GM19463 (cell line): ENCODE measurements around the gene LRRC4C.

ENCODE experiments used
- ATAC-seq: cut with Tn5 transposase; IDR thresholded peaks from one replicate; pipeline ENCODE4 v1.9.1; 2021; ENCODE audit warnings: mild to moderate bottlenecking, moderate library complexity; ENCODE audit not compliant: unreplicated experiment

The LRRC4C gene

DNA sequence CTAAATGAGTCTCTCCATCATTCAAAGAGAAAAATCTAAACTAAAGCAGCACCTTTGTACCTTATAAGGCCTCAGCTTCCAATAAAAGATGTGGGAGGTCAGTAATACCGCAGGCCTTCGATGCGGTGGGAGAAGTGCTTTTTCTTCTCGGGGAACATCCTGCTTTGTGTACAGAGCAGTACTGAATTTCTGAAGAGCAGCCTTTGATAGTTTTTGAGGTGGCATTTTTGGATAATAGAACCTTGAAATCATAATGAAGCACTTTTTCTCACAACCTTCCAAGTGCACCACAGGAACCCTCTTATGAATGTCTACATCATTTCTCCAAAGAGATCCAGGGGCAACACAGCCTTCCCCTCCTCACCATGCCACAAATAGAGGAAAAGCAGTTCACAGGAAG lies 39.6 kb downstream of the LRRC4C start:
- ATAC-seq = no peak

DNA sequence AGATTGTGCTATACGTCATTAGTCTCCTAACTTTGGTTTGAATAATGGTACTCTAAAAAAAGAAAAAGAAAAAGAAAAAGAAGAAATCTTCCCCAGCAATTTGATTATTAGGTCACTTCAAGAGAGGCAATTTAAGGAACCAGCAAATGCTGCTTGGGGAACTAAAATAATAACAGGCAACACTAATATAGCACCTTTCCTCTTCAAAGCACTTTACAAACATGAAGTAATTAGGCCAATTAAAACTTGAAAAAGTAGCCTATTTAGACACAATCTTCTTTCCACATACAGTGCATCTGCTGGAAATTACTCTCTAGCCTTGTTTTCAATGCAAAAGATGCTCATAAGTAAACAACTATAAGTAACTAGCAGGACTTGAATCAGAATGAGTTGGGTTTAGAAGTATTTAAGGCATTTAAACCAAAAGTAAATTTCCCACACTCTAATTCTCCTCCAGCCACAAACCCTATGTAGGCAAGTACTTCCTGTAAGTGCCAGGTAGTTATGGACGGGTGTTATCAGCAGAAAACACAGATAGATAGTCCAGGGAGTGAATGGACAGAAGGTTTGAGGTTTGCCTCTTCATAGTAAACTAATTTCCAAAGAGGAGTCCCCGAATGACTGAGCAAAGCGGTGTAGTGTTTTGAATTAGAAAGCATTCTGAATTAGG lies 44.5 kb downstream of the LRRC4C start:
- ATAC-seq = no peak

DNA sequence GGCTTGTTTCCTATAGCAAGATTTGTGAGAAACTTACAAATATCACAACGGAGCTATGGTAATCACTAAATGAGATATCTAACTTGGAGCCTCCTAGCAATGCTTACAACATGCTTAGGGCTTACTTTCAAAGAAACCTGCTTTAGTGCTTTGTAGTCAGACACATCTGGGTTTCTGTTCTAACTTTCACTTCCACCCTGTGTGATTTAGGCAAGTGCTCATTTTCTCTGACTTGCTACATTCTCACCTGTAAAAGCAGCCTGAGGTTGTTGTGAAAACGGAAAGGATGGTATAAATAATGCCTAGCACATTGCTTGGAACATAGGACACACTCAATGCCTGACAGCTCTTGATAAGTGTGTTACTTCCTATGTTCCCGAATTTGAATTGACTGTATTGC lies 45.6 kb downstream of the LRRC4C start:
- no peak for ATAC-seq

DNA sequence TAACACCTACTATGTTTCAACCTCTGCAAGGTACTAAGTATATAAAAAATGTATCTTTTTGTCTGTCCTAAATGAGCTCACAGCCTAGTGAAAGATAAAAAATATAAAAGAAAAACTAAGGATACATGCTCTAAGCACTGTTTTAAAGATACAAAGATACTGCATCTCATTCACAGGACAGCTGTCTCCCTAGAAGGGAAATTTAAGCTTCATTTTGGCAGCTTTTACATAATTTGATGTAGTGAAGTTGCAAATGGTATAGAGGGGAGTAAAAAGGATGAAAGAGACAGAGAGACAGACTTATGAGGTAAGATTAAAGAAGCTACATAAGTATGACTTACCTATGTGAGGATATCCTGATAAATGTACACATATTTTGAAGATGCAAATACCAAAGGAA lies 53.6 kb downstream of the LRRC4C start:
- no peak for ATAC-seq

DNA sequence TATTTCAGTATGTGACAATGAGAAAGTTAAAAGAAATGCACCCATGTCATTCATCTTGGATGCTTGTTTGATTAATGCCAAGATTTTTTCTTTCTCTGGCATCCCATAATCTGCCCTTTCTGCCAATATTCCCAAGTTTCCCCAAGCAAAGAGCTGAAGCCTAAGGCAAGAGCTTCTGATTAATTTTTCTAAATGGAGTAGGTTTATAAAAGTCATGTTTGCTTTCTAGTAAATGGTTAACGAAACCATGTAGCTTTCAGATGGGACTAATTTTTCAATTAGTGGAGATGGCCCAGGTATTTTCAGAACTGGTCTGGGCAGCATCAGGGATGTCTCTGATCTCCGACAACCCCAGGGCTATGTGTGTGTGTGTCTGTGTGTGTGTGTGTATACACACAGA lies 55.3 kb downstream of the LRRC4C start:
- ATAC-seq = no peak

DNA sequence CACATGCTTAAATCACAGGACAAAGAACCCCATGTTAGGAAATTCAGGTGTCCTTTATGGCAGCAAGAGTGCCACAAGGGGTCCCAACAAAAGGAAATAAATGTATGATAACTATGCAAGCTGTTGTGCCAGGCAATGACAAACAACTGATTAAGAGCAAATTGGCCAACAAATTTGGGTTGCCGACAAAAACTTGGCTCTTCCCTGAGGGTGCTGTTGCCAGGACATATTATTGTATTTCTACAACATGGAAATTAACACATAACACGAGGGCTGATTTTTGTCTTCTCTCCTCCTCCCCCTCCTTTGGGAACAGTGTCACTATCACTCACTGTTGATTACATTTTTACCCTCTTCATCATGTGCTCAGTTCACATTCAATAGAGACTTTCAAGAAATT lies 56.0 kb downstream of the LRRC4C start:
- ATAC-seq = no peak

DNA sequence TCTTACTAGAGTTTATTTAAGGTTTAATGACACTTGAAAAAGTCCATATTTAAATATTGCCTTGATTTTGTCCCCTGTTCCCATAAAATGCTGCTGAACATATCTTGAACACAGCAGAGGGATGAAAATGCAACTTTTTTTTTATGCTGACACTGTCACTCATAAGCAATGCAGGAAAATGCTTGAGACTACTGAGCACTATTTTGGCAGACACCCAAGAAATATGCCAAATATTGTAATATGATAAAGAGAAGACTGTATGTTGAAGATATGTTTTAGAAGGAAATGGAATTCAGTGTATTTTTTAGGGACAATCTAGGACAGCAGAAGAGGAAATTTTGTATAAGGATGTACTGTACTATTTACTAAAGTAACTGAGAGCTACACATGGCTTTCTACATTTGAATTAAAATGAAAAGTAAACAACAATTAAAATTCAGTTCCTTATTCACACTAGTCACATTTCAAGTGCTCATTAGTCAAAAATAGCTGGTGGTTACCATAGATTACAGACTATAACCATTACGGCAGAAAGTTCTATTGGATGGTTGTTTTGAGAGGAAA lies 58.6 kb downstream of the LRRC4C start:
- no peak for ATAC-seq

DNA sequence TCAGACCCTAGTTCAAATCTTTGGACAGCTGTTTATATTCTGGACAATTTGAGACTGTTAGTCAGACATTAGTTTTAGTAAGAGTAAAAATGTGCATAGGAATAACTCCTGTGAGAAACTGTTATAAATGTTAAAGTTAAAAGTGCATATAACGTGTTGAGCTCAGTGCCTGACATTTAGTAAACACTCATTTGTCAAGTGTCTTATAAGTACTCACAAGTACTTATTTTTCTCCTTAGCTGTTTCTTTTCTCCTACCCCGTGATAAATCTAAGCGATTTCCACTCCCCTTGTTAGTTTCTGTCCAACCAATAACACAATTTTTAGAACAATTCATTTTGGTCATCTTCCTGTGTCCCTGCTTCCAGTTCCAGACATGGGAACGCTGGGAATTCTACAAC lies 59.3 kb downstream of the LRRC4C start:
- no peak for ATAC-seq

DNA sequence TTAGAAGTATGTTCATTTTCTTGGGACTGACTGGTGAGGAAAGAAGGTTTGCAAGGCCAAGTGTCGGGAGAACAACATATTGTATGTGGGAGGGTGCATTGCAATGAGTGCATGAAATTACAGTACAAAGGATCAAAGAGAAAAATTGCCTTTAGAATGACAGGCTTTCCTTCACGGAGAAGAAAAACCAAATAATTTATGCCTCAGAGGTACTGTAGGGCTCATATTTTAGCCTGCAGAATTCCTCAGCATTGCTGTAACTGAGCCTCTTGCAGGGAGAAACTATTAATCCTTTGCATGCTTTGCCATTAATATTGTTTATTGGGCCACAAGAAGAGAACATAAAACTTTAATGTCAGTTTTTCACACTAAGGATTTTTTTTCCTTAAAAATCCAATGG lies 60.1 kb downstream of the LRRC4C start:
- ATAC-seq = no peak

DNA sequence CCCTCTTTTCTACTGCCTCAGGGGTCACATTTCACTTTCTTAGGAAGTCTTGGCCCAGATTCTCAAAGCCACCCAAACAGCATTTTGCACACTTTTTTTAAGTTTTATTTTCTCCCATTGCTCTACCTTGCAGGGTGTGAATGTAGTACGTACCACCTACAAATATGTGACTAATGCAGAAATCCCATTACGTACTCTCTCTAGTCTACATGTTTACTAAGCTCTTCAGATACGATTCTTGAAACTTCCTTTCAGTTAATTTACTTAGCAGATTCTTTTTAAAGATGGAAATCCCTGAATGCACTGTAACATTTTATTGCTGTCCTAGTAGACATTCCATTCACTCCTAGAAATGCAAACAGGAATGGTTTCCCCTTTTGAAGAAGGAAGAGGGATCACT lies 61.3 kb downstream of the LRRC4C start:
- no peak for ATAC-seq

DNA sequence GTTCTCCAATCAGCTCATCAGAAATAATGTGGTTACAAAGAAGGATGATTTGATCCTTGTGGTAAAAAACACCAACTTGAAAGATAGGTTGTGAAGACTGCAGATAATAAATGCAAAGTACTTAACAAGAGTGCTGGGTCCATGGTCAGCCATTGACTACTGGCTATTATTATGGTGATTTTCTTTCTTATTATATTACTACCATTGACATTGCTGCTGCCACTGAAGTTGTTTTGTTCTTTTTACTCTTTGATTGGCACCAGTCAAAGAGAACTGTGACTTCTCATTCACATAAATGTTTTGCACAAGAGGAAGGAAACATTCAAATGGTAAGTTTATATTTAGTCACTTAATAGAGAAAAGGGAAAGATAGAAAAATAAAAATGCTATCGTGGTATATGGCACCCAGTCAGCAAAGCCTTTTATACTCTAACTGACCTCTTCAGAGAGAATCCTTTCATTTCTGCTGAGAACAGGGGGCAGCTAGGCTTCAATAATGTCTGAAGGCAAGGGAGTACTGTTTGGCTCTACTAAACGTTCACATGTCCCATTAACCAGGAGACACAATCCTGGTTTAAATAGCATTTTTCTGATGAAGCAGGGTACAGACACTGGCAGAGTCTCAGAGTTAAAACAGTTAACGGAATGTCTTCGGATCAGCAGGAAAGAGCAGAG lies 64.8 kb downstream of the LRRC4C start:
- no peak for ATAC-seq

DNA sequence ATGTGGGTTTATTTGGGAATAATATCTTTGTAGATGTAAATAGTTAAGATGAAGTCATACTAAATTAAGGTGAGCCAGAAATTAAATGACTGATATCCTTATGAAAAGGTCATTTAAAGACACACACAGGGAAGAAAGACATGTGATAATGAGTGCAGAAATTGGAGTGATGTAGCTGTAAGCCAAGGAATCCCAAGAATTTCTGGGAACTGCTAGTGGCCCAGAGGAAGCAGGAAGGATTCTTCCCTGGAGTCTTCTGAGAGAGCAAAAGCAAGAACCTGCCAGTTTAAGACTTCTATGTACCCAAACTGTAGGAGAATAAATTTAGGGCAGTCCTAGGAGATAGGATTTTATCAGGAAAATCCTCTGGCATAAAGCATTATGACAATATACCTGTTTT lies 66.9 kb downstream of the LRRC4C start:
- no peak for ATAC-seq

DNA sequence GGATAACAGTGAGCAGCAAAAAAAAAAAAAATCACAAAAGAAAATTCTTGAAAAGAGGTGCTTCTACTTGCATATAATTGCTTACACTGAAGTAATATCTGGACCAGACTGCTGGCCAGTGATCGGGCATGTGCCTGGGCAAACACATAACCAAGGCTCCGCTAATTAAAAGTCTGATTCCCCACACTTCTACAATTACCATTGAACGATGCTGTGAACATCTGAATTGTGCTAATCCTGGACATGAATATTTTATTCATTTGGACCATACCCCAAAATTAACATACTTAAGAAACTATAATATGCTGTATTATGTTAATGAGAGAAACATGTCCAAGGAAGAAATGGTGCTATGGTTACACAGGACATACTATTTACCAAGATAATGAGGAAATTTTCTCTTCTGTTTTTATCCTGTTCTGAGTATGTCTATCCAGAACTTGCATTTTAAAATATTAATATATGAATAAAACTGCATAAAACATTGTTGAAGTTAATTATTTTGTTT lies 69.8 kb downstream of the LRRC4C start:
- ATAC-seq = no peak

DNA sequence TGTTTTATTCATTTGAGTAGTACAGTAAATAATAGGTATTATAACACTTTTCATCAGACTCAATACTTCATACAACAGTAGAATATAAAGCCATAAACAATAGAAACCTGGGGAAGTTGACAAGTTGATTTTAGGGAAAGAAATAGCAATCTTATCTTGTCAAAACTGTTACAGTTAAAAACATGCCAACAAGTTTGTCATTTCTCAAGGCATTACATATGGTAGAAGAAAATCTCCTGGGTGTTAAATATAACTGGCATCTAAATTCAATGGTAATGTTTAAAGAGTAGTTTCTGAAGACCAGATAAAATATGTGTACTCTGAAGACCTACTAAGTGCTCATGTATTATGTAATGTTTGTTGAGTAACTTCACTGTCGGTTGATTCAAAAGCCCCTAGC lies 75.1 kb downstream of the LRRC4C start:
- ATAC-seq = no peak

DNA sequence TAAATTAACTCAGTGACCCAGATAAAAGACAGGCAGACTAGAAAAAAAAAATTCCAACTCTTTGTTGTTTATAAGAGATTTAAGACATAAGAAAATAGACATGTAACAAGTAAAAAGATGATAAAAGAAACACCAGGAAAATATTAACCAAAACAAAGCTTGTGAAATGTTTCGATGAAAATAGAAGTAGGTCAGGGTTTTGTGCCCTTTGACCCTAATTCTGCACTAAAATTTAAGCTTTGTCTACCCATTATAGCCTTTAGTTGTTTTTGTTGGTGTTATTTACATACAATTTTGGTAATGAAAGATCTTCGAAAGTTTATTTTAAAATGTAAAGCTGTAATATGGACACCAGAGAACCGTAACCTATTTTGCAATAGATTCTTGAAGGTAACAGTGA lies 75.7 kb downstream of the LRRC4C start:
- no peak for ATAC-seq

DNA sequence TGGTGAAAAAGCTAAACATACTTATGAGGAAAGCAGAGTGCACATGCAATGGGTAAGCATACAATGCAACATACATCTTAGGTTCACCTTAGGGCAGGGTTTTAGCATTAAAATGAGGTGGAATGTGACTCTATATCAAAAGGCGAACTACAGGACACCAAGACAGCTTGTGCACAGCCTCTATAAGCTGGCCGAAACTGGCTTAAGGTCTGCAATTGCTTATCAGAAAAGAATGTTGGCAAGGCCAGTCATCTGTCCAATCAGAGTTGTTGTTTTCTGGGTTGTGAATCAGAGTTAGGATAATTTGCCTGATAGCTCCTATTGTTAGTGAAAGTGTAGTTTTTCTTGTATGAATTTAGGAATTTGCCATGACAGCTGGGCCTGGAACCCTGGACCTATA lies 76.5 kb downstream of the LRRC4C start:
- no peak for ATAC-seq

DNA sequence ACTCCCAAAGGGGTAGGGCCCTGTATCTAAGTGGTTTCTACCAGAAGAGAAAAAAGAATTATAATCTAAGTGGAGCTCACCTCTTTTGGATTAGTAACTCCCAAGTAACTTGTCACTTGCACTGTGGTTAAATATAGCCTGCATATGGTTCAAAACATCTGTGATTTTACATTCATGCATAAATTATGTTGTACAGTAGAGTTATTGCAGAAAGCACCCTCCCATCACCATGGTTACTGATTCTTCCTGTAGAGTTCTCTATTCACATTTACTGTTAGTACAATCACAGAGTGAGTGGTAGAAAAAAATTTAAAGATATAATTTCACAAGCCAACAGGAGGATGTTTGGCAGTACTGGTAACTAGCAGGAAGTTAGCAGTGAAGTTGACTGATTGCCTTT lies 80.4 kb downstream of the LRRC4C start:
- ATAC-seq = no peak

DNA sequence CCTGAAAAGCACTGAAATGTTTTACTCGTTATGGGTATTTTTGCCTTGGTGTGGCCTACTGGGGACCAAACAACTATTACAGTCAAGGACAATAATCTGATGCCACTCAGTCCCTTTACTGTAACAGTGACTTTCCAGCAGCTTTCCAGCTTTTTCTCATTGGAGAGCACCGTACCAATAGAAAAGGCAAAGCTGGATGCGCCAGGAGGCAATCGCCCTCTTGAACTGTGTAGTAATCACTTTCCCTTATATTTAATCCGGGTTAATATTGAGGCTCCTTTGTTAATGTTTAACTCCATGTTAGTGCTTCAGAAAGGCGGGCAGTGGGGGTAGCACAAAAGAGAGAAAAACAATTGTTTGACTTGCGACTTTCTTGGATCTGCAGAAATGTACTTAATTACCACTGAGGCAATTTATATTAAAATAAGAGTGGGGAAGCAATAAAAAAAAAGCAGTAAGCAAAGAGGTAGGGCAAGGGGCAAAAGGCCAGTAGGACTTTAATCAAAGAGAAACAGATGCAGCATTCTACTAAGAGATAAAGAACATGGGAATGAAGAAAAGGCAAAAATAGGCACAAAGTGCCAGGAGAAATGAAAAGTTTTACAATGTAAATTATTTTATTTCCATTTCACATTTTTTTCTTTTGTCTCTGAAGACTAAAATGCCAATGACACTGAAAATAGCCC lies 81.6 kb downstream of the LRRC4C start:
- ATAC-seq = no peak

DNA sequence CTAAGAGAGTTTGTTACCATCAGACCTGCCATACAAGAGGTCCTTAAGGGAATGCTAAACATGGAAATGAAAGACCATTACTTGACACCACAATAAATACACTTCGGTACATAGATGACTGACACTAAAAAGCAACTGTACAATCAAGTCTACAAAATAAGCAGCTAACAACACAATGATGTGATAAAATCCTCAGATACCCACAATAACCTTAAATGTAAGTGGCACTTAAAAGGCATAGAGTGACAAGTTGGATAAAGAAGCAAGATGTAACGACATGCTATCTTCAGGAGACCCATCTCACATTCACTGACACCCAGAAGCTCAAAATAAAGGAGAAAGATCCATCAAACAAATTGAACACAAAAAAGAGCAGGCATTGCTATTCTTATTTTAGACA lies 107.6 kb downstream of the LRRC4C start:
- no peak for ATAC-seq

DNA sequence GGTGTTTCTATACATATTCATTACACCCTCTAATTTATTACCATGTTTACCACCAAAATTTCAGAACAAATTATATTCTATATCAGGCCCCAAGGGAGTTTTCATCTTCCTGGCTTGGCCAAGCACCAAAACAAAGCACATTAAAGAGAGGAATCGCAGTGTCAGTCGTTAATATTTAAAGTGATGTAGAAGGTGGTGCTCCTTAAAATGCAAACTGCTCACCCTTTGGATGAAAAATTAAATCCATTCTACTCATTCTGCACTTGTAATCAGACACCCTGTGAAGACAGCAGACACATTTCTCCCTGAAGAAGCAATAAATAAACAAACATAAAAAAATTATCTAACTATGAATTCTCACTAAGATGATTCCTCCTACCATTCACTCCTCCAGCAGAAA lies 113.4 kb downstream of the LRRC4C start:
- ATAC-seq = no peak

DNA sequence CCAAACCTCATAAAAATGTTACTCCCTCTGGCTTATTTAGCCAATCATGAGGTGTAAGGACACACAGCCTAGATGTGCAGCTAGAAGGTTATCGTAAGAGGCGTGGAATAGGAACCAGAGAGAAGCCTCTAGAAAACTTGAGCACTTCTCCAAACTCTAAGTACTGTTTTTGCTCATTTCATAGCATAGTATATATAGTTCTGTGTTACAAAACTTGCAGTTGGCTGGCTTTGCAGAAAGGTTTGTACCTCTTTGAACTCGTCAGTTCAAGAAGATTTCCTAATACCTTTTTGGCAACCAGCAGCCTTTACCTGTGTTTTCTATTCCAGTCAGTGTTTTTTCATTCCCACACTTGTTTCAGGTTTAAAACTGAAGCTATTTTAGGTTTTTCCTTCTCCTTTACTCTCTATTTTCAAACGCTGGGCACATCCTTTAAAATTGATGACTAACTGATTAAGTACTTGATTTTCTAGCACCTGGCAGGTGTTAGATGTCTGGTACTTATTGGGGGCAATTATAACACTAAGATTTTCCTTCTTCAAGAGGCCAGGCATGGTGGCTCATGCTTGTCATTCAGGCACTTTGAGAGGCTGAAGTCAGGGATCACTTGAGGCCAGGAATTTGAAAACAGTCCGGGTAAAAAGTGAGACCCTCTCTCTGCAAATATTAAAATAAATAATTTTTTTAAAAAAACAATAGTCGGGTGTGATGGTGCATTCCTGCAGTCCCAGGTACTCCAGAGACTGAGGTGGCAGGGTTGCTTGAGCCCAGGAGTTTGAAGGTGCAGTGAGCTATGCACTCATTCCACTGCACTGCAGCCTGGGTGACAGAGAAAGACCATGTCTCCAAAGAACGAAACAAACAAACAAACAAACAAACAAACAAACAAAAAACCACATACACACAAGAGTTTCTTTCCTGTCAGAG lies 125.2 kb downstream of the LRRC4C start:
- no peak for ATAC-seq
